Adipocyte (in vitro differentiated cells): ENCODE measurements around the gene PRSS12.

ENCODE experiments used
- DNase-seq: peaks from one replicate; pipeline ENCODE4 v3.0.0-alpha.2; 2015; ENCODE audit warnings: low read depth
- H3K27me3 ChIP-seq: replicated peaks from 2 replicates; pipeline ENCODE4 v1.7.0; 2013; ENCODE audit warnings: mild to moderate bottlenecking, low read length, moderate library complexity; ENCODE audit not compliant: control insufficient read depth, insufficient read depth
- H3K36me3 ChIP-seq: 2 replicates; pipeline ENCODE4 v1.7.0; 2013; ENCODE audit warnings: low read length, mild to moderate bottlenecking, moderate library complexity; ENCODE audit not compliant: control insufficient read depth, insufficient read depth, severe bottlenecking
- H3K4me1 ChIP-seq: 2 replicates; pipeline ENCODE4 v1.7.0; 2013; ENCODE audit warnings: mild to moderate bottlenecking, low read length, moderate library complexity; ENCODE audit not compliant: control insufficient read depth, insufficient read depth
- H3K4me3 ChIP-seq: 2 replicates; pipeline ENCODE4 v1.7.0; 2013; ENCODE audit warnings: mild to moderate bottlenecking, low read length, moderate library complexity
- H3K9ac ChIP-seq: 2 replicates; pipeline ENCODE4 v1.7.0; 2013; ENCODE audit warnings: mild to moderate bottlenecking, low read length, moderate library complexity
- H3K9me3 ChIP-seq: 2 replicates; pipeline ENCODE4 v1.7.0; 2013; ENCODE audit warnings: mild to moderate bottlenecking, low read length, moderate library complexity; ENCODE audit not compliant: control insufficient read depth

The PRSS12 gene

GRCh38 chr4:118388606-118389005 is 35.8 kb upstream of the PRSS12 start:
- no peak for DNase-seq
- H3K36me3 ChIP-seq = no peaks in the 10 kb centered on the region
- no peaks in the 10 kb centered on the region for H3K4me1 ChIP-seq
- peaks cover 5% of the 10 kb centered on the region for H3K9me3 ChIP-seq
- no peaks in the 10 kb centered on the region for H3K27me3 ChIP-seq
- no peak overlapping the region for H3K4me3 ChIP-seq
- H3K9ac ChIP-seq = no peak overlapping the region

GRCh38 chr4:118381902-118382301 is 29.1 kb upstream of the PRSS12 start:
- H3K9me3 ChIP-seq = no peaks in the 10 kb centered on the region
- DNase-seq = no peak
- H3K4me1 ChIP-seq = no peaks in the 10 kb centered on the region
- no peaks in the 10 kb centered on the region for H3K36me3 ChIP-seq
- no peak overlapping the region for H3K9ac ChIP-seq
- no peak overlapping the region for H3K4me3 ChIP-seq
- no peaks in the 10 kb centered on the region for H3K27me3 ChIP-seq

GRCh38 chr4:118373614-118374255 is 20.9 kb upstream of the PRSS12 start:
- peak; percentile 91 for DNase-seq
- Histone ChIP-seq H3K4me1 (no peaks in the 10 kb centered on the region), H3K9me3 (no peaks in the 10 kb centered on the region), H3K4me3 (no peak overlapping the region), H3K27me3 (no peaks in the 10 kb centered on the region), H3K36me3 (no peaks in the 10 kb centered on the region), H3K9ac (no peak overlapping the region)

- Histone ChIP-seq H3K36me3 (no peaks in the 10 kb centered on the region), H3K27me3 (no peaks in the 10 kb centered on the region), H3K4me3 (no peak overlapping the region), H3K9me3 (no peaks in the 10 kb centered on the region), H3K4me1 (no peaks in the 10 kb centered on the region), H3K9ac (no peak overlapping the region)
- no peak for DNase-seq
Observed at GRCh38 chr4:118372251-118372650, 19.4 kb upstream of the PRSS12 start.

- DNase-seq = no peak
- no peaks in the 10 kb centered on the region for H3K4me1 ChIP-seq
- H3K4me3 ChIP-seq = no peak overlapping the region
- no peaks in the 10 kb centered on the region for H3K27me3 ChIP-seq
- H3K9me3 ChIP-seq = no peaks in the 10 kb centered on the region
- H3K36me3 ChIP-seq = no peaks in the 10 kb centered on the region
- no peak overlapping the region for H3K9ac ChIP-seq
Observed at GRCh38 chr4:118369231-118369630, 16.4 kb upstream of the PRSS12 start.

- Histone ChIP-seq H3K4me1 (no peaks in the 10 kb centered on the region), H3K27me3 (no peaks in the 10 kb centered on the region), H3K4me3 (no peak overlapping the region), H3K36me3 (no peaks in the 10 kb centered on the region), H3K9me3 (no peaks in the 10 kb centered on the region), H3K9ac (no peak overlapping the region)
- DNase-seq = no peak
Observed at GRCh38 chr4:118367872-118368271, 15.1 kb upstream of the PRSS12 start.

GRCh38 chr4:118367361-118367760 is 14.6 kb upstream of the PRSS12 start:
- Histone ChIP-seq H3K36me3 (no peaks in the 10 kb centered on the region), H3K9me3 (no peaks in the 10 kb centered on the region), H3K27me3 (no peaks in the 10 kb centered on the region), H3K4me1 (no peaks in the 10 kb centered on the region), H3K9ac (no peak overlapping the region), H3K4me3 (no peak overlapping the region)
- DNase-seq = no peak

- peaks cover 4% of the 10 kb centered on the region for H3K4me1 ChIP-seq
- no peaks in the 10 kb centered on the region for H3K27me3 ChIP-seq
- H3K4me3 ChIP-seq = no peak overlapping the region
- H3K9me3 ChIP-seq = no peaks in the 10 kb centered on the region
- H3K9ac ChIP-seq = no peak overlapping the region
- no peaks in the 10 kb centered on the region for H3K36me3 ChIP-seq
- DNase-seq = no peak
Observed at GRCh38 chr4:118363166-118363565, 10.4 kb upstream of the PRSS12 start.

- no peak for DNase-seq
- H3K27me3 ChIP-seq = no peaks in the 10 kb centered on the region
- H3K4me1 ChIP-seq = peaks cover 11% of the 10 kb centered on the region
Observed at GRCh38 chr4:118361192-118361591, 8.4 kb upstream of the PRSS12 start.

GRCh38 chr4:118360106-118360505 is 7.3 kb upstream of the PRSS12 start:
- Histone ChIP-seq H3K9me3 (no peaks in the 10 kb centered on the region), H3K4me3 (no peak overlapping the region), H3K4me1 (peaks cover 11% of the 10 kb centered on the region), H3K9ac (no peak overlapping the region), H3K36me3 (no peaks in the 10 kb centered on the region), H3K27me3 (peaks cover 10% of the 10 kb centered on the region)
- no peak for DNase-seq

More at GRCh38 chr4:118361192-118361591, 8.4 kb upstream of the PRSS12 start:
- no peak overlapping the region for H3K9ac ChIP-seq
- H3K36me3 ChIP-seq = no peaks in the 10 kb centered on the region
- no peaks in the 10 kb centered on the region for H3K9me3 ChIP-seq
- H3K4me3 ChIP-seq = no peak overlapping the region

GRCh38 chr4:118357601-118358000 is 4.8 kb upstream of the PRSS12 start:
- no peaks in the 10 kb centered on the region for H3K36me3 ChIP-seq
- no peaks in the 10 kb centered on the region for H3K9me3 ChIP-seq
- peaks cover 11% of the 10 kb centered on the region for H3K4me1 ChIP-seq
- DNase-seq = no peak
- peak overlapping the region; percentile 7 for H3K9ac ChIP-seq
- peak overlapping the region; percentile 30 for H3K4me3 ChIP-seq
- H3K27me3 ChIP-seq = peaks cover 14% of the 10 kb centered on the region

- no peaks in the 10 kb centered on the region for H3K36me3 ChIP-seq
- no peak overlapping the region for H3K9ac ChIP-seq
- H3K9me3 ChIP-seq = no peaks in the 10 kb centered on the region
- peaks cover 11% of the 10 kb centered on the region for H3K4me1 ChIP-seq
- peak; percentile 38 for DNase-seq
- H3K27me3 ChIP-seq = peaks cover 14% of the 10 kb centered on the region
- H3K4me3 ChIP-seq = no peak overlapping the region
Observed at GRCh38 chr4:118356731-118357130, 3.9 kb upstream of the PRSS12 start.
